Nucleus accumbens (tissue), 56 donors: ENCODE measurements around the gene CDK10.
"Not testable (repeated sequence)": the region's sequence is repeated elsewhere in the genome, so short reads cannot be mapped to it uniquely, and the experiment has no call there.

Experiments
- DNase-seq, 56 donors: peaks; one replicate each; lab custom pipeline; 2025; lab: John Stamatoyannopoulos, UW

The CDK10 gene

DNA sequence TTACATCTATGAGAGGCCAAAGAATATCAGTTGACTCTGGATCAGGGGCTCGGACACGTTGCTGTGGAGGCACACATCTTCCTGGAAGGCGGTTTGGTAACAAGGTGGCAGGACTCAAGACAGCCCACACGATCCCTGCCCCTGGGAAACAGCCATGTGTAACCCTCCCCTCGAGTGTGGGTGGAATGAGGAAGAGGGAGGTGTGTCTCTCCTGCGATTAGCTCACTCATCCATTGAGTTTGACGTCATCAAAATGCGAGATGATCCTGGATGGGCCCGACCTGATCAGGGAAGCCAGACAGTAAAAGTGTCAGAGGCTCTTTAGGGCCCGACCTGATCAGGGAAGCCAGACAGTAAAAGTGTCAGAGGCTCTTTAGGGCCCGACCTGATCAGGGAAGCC lies 22.3 kb upstream of the CDK10 start:
- not testable (repeated sequence) for DNase-seq

DNA sequence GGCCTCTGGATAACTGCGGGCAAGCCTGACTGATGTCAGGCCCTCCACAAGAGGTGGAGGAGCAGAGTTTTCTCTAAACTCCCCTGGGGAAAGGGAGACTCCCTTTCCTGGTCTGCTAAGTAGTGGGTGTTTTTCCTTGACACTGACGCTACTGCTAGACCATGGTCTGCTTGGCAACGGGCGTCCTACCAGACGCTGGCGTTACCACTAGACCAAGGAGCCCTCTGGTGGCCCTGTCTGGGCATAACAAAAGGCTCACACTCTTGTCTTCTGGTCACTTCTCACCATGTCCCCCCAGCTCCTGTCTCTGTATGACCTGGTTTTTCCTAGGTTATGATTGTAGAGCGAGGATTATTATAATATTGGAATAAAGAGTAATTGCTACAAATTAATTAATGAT lies 19.5 kb upstream of the CDK10 start:
- peak in 5 of 56 donors; percentile 9 to 41 (median 23) for DNase-seq

DNA sequence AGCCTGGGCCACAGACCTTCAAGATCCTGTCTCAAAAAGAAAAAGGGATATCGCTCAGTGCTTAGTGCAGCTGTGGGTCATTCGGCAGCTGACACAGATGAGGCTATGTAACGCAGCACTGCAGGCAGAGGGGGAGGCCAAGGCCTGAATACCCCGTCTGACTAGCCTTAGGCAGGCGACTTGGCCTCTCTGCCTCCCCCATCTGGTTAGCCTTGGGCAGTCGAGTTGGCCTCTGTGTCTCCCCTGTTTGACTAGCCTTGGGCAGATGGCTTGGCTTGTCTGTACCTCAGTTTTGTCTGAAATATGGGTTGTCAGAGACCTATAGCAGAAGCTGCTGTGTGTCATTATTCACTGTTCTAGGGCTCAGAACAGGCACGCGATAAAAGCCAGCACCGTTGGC lies 18.9 kb upstream of the CDK10 start:
- DNase-seq: no peak

DNA sequence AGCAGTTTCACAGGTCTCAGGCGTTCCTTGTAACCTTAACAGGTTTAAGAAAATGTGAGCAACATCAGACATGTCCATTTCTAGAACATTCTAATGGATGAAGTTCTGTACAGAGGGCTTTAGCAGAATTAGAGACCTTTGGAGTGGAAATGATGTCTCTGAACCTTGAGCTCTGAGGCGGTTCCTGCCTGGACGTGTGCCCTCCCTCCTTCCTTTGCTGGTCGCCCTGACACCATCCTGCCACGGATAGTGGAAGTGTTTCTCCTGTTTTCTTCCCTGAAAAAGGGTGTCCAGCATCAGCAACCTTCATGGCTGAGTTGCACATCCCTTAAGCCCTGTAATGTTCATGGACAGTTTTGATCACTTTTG lies 17.7 kb upstream of the CDK10 start:
- DNase-seq: no peak

DNA sequence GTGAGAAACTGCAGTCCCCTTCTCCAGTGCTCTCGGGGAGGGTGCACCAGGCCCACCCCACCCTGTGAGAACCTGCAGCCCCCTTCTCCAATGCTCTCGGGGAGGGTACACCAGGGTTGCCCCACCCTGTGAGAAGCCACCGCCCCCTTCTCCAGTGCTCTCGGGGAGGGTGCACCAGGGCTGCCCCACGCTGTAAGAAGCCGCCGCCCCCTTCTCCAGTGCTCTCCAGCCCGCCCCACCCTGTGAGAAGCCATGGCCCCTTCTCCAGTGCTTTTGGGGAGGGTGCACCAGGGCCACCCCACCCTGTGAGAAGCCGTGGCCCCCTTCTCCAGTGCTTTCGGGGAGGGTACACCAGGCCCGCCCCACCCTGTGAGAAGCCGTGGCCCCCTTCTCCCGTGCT lies 16.7 kb upstream of the CDK10 start:
- no peak for DNase-seq

DNA sequence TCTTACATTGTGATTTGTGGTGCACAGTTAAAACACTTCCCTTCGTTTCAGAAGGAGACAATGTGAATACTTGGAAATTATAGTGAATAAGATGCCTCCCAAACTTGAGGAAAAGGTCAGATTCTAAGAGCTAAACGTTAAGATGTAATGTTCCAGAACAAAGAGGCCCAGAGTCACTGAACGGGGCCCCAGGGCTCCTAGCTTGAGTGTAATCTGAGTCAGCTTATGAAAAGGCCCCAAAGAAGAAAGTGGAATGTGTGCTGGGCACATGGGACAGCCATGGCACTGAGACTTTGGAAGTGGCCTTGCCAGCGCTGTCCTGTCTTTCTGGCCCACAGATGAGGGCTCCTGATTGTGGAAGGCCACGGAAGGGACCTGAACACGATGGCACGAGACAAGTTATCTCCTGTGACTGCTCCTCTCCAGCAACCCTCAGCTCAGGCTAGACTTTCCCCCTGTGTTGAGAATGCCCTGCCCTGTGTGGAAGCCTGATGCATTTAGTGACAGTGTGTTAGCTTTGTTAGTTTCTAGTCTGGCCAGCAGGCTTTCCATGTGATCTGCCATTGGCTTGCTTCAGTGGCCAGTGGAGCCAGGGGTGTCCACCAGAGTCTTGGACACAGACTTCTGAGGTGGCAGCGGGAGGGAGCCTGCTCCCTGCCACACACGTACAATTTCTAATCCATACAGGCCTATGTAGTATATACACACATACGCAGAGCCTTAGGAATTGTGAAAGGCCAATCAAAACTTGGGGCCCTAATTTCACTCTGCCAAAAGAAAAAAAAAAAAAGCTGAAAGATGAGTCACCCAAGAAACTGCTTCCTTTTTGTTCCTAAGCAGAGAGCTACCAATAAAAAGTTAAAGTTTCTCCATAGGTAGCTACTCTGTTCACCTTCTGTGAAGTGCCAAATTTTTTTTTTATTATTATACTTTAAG lies 15.7 kb upstream of the CDK10 start:
- no peak for DNase-seq

DNA sequence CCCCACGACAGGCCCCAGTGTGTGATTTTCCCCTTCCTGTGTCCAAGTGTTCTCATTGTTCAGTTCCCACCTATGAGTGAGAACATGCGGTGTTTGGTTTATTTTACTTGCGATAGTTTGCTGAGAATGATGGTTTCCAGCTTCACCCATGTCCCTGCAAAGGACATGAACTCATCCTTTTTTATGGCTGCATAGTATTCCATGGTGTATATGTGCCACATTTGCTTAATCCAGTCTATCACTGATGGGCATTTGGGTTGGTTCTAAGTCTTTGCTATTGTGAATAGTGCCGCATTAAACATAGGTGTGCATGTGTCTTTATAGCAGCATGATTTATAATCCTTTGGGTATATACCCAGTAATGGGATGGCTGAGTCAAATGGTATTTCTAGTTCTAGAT lies 14.9 kb upstream of the CDK10 start:
- not testable (repeated sequence) for DNase-seq

DNA sequence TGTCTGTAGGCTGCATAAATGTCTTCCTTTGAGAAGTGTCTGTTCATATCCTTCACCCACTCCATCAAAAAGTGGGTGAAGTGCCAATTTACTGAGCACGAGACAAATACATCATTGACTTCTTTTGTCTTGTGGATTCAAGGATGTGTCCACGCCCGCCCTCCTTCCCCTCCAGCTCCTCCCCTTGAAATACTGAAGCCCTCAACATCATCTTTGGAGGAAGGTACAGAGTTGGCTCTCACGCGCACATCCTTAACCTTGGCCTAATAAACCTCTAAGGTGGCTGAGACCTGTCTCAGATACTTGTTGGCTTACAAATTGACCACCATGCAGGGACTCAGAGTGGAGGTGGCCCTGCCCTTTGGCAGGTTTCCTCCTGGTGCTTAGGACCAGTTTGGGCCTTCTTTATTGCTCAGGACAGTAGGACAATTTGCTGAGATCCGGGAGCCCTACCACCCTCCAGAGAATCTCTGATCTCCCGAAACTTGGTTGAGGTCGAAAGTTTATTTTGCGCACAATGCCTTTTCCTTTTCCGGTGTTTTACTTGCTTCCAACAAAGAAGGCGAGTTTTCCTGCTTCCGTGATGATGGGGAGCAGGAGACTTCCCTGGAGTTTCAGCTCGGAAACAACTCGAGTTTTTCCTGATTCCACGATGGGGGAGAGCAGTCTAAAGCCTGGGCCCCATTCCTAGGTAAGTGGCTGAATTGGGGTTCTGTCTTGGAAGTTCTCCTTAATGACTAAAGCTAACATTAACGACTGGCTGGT lies 14.1 kb upstream of the CDK10 start:
- no peak for DNase-seq

DNA sequence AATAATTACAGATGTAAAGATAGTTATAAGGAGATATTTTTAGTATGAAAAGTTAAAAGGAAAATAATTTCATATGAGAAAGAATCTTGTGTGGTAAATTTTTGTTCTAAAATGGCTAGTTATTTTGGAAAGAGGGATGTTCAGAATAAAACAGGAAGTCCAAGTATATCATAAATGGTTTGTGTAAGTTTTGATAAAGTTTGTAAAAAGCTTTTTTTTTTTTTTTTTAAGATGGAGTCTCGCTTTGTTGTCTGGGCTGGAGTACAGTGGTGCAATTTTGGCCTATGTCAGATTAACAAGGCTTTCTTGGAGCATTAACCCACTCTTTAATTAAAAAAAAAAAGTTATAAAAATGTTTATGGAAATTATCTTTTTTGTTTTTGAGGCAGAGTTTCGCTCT lies 8.2 kb upstream of the CDK10 start:
- DNase-seq: no peak

DNA sequence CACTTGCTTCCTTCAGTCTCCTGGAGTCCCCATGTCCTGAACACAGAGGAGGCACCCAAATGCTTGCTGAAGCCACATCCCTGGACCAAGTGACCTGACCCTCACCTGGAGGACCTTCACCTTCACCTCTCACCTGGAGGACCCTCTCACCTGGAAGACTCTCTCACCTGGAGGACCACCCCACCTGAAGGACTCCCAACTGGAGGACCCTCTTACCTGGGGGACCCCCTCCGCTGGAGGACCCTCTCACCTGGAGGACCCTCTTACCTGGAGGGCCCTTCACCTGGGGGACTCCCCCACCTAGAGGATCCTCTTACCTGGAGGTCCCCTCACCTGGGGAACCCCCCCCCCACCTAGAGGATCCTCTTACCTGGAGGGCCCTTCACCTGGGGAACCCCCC lies 573 bp upstream of the CDK10 start:
- DNase-seq: no peak

DNA sequence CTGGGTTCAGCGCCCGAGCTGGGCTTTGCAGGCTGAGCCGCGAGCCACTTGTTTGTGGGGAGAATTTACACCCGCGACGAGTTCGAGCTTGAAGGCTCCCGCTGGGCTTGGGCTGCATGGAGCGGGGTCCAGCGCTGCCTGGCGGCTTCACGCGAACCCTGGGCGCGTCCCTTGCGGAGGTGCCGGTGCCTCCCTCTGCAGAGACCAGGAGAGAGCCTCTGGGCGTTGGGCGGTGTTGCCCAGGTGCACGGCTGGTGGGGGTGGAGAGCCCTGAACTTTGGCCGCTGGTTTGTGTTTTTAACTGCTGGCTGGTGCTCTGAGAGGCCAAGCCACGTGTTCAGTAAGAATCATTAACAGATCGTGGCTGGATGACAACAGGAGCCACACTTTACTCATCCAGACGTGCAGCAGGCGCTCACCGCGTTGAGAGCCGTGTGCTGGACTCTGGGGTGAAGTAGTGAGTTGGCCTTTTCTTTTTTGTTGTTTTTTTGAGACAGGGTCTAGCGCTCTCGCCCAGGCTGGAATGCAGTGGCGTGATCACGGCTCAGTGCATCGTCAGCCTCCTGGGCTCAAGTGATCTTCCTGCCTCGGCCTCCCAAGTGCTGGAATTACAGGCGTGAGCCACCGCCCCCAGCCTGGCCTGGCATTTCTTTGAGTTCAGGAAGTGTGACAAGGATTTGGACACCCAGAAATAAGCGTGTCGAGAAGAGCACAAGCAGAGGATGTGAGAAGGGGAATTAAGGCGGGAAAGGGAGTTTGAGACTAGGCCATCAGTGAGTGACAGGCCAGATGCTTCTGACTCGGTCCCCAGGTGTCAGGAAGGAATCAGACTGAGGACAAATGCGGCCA lies 827 bp downstream of the CDK10 start:
- peak in 5 of 56 donors; percentile 47 to 73 (median 57) for DNase-seq

DNA sequence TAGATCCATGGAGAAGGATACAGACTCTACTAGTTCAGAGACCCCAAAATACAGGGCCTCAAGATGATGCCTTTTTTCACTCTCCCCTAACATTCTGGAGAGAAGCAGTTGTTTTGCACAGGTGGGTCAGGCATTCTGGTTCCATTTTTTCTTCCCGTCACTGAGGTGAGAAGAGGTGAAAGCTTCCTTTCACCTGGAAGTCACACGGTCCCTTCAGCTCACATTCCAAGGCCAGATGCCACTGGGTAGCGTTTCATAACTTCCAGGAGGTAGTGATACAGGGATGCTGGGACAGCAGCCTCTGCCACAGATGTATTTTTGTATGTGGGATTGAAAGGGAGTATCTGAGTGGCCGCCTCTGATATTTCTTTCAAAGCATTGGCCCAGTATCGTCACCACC lies 1.9 kb downstream of the CDK10 start:
- no peak for DNase-seq

DNA sequence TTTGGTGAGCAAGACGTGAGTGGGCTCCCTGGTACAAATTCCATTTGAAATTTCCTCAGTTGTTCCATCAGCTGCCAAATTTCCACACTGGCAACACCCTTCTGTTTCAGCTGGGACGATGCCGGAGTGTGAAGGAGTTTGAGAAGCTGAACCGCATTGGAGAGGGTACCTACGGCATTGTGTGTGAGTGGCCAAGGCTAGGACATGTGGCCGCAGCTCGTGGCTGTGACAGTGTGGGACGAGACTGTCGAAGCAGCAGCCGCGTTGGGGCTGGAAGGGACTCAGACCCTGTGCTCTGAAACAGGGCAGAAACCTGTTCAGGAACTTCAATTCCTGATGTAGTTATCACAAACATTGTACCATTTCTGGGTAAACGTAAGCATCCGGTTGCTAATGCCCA lies 2.7 kb downstream of the CDK10 start:
- DNase-seq: no peak

DNA sequence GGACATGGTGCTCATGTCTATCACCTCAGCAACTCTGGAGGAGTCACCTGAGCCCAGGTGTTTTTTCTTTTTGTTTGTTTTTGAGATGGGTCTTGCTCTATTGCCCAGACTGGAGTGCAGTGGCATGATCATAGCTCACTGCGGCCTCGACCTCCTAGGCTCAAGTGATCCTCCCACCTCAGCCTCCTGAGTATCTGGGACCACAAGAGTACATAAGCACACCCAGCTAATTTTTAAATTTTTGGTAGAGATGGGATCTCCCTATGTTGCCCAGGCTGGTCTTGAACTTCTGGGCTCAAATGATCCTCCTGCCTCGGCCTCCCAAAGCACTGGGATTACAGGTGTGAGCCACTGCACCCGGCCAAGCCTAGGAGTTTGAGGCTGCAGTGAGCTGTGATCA lies 3.1 kb downstream of the CDK10 start:
- DNase-seq: not testable (repeated sequence)

DNA sequence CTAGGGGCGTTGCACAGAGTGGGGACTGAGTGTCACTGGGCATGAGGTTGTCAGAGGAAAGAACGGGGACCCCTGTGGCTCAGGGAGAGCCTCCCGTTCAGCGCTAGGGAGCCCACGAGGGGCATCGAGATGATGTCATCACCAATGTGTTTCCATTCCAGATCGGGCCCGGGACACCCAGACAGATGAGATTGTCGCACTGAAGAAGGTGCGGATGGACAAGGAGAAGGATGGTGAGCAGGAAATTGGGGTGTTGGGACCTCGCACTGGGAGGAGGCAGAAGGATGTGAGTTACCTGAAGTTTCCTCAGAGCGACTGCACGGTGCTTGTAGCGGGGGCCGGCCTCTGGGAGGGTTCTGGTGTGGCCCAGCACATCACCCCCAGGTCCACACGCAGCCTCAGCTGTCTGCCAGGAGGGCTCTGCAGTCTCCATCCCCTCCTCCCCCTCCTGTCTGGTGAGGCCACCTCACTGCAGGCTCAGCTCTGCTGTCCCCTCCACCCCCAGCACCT lies 4.0 kb downstream of the CDK10 start:
- no peak for DNase-seq

DNA sequence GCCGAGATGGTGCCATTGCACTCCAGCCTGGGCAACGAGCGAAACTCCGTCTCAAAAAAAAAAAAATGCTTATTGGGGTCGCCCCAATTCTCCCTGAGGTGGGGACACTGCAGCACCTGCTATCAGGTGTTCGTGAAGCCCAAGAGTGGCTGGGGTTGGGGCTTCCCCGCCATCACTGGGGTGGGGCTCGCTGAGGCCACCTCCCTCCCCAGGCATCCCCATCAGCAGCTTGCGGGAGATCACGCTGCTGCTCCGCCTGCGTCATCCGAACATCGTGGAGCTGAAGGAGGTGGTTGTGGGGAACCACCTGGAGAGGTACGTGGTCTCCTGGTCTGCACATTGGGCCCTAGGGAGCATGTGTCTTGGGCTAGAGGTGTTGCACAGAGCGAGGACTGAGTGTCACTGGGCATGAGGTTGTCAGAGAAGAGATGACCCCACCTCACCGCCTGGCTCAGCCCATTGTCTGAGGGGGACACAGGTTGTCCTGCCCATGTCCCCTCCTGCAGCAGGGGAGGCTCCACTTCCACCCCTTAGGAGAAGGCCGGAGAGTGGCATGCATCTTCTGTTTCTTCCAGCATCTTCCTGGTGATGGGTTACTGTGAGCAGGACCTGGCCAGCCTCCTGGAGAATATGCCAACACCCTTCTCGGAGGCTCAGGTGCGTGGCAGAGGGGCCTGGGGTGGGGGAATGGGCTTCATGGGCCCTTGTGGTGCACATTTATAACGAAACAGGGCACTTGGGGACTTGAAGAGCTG lies 4.9 kb downstream of the CDK10 start:
- DNase-seq: no peak

DNA sequence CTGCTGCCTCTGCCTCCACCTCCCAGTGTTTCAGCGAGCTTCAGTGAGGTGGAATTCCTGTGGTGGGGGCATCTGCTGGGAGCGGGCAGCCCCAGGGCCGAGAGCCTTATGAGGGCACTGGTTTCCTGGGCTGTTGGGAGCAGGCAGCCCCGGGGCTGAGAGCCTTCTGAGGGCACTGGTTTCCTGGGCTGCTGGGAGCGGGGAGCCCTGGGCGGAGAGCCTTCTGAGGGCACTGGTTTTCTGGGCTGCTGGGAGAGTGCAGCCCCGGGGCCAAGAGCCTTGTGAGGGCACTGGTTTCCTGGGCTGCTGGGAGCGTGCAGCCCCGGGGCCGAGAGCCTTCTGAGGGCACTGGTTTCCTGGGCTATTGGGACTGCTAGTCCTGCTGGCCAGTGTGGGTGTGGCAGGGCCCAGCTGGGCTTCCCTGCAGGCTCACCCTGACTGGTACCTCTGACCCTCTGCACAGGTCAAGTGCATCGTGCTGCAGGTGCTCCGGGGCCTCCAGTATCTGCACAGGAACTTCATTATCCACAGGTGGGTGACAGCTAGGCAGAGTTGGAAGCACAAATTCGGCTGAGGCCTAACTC lies 5.6 kb downstream of the CDK10 start:
- no peak for DNase-seq

DNA sequence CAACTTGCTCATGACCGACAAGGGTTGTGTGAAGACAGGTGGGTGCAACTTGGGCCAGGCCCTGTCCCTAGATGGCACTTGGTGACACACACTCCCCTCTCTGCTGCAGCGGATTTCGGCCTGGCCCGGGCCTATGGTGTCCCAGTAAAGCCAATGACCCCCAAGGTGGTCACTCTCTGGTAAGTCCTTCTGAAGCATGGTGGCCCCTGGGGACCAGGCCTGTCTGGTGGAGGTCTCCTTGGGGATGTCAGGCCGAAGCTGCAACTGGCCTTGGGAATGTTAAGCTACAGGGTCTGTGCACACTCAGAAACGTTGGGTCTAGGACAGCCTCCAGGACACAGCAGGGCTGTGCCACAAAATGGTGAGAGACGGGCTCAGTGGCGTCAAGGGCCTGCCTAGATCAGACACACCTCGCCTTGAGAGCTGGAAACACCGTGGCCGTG lies 6.8 kb downstream of the CDK10 start:
- DNase-seq: no peak
